Endothelial cell of umbilical vein (primary cell): ENCODE measurements around the gene HACE1. TPM values are rescaled to one million over a fixed set of nuclear protein-coding genes. Genes with fewer than 3 reads are reported as not detected.

Source experiments
- BruUV-seq: library from RNA; stranded (reverse); fragments of 400-500 nt; replicated peaks from 2 replicates; lab custom pipeline; 2021; lab: Mats Ljungman, UMichigan
- CTCF ChIA-PET: fragments of 300-600, 350-600 bp; sonication (Branson Sonifier 250); formaldehyde crosslinking; loops from one replicate; lab custom pipeline; 2021; ENCODE audit warnings: antibody characterized with exemption, inconsistent platforms; lab: Charles Lee
- POLR2A ChIA-PET: fragments of 300-600, 350-600 bp; sonication (Branson Sonifier 250); formaldehyde crosslinking; loops from one replicate; lab custom pipeline; 2021; ENCODE audit warnings: antibody characterized with exemption, inconsistent platforms; lab: Charles Lee
- DNase-seq: peaks from one replicate; pipeline ENCODE4 v3.0.0-alpha.2; 2011; ENCODE audit warnings: low read depth, low spot score
- FAIRE-seq: peaks from 2 replicates; lab custom pipeline; 2011; peaks lifted over from hg19 to GRCh38; lab: Jason Lieb, UNC
- H2AFZ ChIP-seq: 2 replicates; pipeline ENCODE4 v1.6.0; 2012; ENCODE audit warnings: low read depth, low read length, control low read depth, inconsistent platforms
- H3K27ac ChIP-seq: 2 replicates; pipeline ENCODE4 v1.5.1; 2011; ENCODE audit warnings: low read depth, mild to moderate bottlenecking, control low read depth, low read length, moderate library complexity; ENCODE audit not compliant: insufficient read depth
- H3K27me3 ChIP-seq, 2 experiments: 2 replicates each; pipeline versions ENCODE4 v1.6.0 to v1.6.1; 2011; ENCODE audit warnings: low read length in 2 of 2, mixed read lengths in 1 of 2; ENCODE audit not compliant: control insufficient read depth in 2 of 2, insufficient read depth in 2 of 2
- H3K36me3 ChIP-seq, 2 experiments: 2 replicates in 1 of 2; 3 replicates in 1 of 2; pipeline ENCODE4 v1.5.1; 2011; ENCODE audit warnings: low read length in 2 of 2, mild to moderate bottlenecking in 1 of 2, moderate library complexity in 1 of 2; ENCODE audit not compliant: control insufficient read depth in 2 of 2, insufficient read depth in 2 of 2; ENCODE audit errors: extremely low read depth in 1 of 2
- H3K4me1 ChIP-seq: 3 replicates; pipeline ENCODE4 v1.5.1; 2011; ENCODE audit warnings: mild to moderate bottlenecking, low read length; ENCODE audit not compliant: control insufficient read depth, insufficient read depth; ENCODE audit errors: extremely low read depth
- H3K4me2 ChIP-seq: 2 replicates; pipeline ENCODE4 v1.6.1; 2011; ENCODE audit warnings: low read length, control low read depth, mixed read lengths; ENCODE audit not compliant: insufficient read depth
- H3K4me3 ChIP-seq, 3 experiments: fragments of 200-600 bp in 1 of 3; sonication (generic), shearing (Covaris generic) in 1 of 3; replicated peaks in 1 of 3; 2 replicates each; pipeline ENCODE4 v1.5.1; 2011 to 2016; ENCODE audit warnings: control low read depth in 3 of 3, low read length in 3 of 3, mild to moderate bottlenecking in 2 of 3, inconsistent platforms in 1 of 3, low read depth in 1 of 3, moderate library complexity in 1 of 3; ENCODE audit not compliant: insufficient read depth in 1 of 3
- H3K79me2 ChIP-seq: 2 replicates; pipeline ENCODE4 v1.6.0; 2012; ENCODE audit warnings: low read length, inconsistent platforms; ENCODE audit not compliant: control insufficient read depth, insufficient read depth
- H3K9ac ChIP-seq: replicated peaks from 2 replicates; pipeline ENCODE3; 2011; ENCODE audit warnings: low read length, control low read depth; ENCODE audit not compliant: insufficient read depth; ENCODE audit errors: extremely low read depth
- H3K9me1 ChIP-seq: replicated peaks from 3 replicates; pipeline ENCODE4 v1.6.0; 2011; ENCODE audit warnings: mild to moderate bottlenecking, low read length; ENCODE audit not compliant: control insufficient read depth, insufficient read depth; ENCODE audit errors: extremely low read depth
- H3K9me3 ChIP-seq: replicated peaks from 2 replicates; pipeline ENCODE4 v1.5.1; 2012; ENCODE audit warnings: low read length, inconsistent platforms; ENCODE audit not compliant: control insufficient read depth, insufficient read depth
- H4K20me1 ChIP-seq: replicated peaks from 2 replicates; pipeline ENCODE3; 2011; ENCODE audit warnings: mild to moderate bottlenecking, low read length; ENCODE audit not compliant: control insufficient read depth, insufficient read depth; ENCODE audit errors: extremely low read depth
- EZH2 ChIP-seq: IDR thresholded peaks from 2 replicates; pipeline ENCODE4 v1.6.1; 2012; ENCODE audit warnings: borderline replicate concordance, low read depth, mild to moderate bottlenecking, moderate library complexity, low read length, inconsistent platforms; ENCODE audit not compliant: severe bottlenecking
- FOS ChIP-seq: IDR thresholded peaks from 2 replicates; pipeline ENCODE4 v1.6.1; 2011; ENCODE audit warnings: mild to moderate bottlenecking, low read length, moderate library complexity, borderline replicate concordance; ENCODE audit not compliant: insufficient read depth
- GATA2 ChIP-seq: IDR thresholded peaks from 2 replicates; pipeline ENCODE4 v1.7.0; 2011; ENCODE audit warnings: low read depth, mild to moderate bottlenecking, moderate library complexity, mixed read lengths, low read length; ENCODE audit not compliant: insufficient read length, insufficient read depth
- JUN ChIP-seq: IDR thresholded peaks from 2 replicates; pipeline ENCODE4 v1.6.1; 2011; ENCODE audit warnings: borderline replicate concordance, low read depth; ENCODE audit not compliant: insufficient read length, insufficient read depth
- MYC ChIP-seq: IDR thresholded peaks from one replicate; pipeline ENCODE4 v1.6.1; 2011; ENCODE audit warnings: mild to moderate bottlenecking, low read depth, low read length
- POLR2A ChIP-seq: IDR thresholded peaks from 2 replicates; pipeline ENCODE4 v1.6.1; 2012; ENCODE audit warnings: low read depth, mild to moderate bottlenecking, control low read depth, low read length
- POLR2AphosphoS5 ChIP-seq: IDR thresholded peaks from 2 replicates; pipeline ENCODE4 v1.6.1; 2012; ENCODE audit warnings: low read depth, mild to moderate bottlenecking, control low read depth, low read length, moderate library complexity; ENCODE audit not compliant: insufficient read depth
- dilution Hi-C: fragments of 300-500 bp; cut with MboI; formaldehyde crosslinking; loops from one replicate; pipeline ENCODE4 v1.15.0; 2019; ENCODE audit warnings: low sequenced_read_pairs; ENCODE audit not compliant: extremely low pct_ligation_motif_present
- intact Hi-C: fragments of 100-400 bp; cut with micrococcal nuclease; formaldehyde crosslinking; loops from one replicate; pipeline ENCODE4 v1.10.0; 2022
- polyA plus RNA-seq, 4 experiments: library from polyadenylated mRNA; depleted of rRNA in 3 of 4; stranded (reverse) in 3 of 4; unstranded in 1 of 4; fragments of >200 nt; gene quantifications; 2 replicates each; pipeline versions ENCODE4 v1.2.1 to v1.2.3, GENCODE V29; 2011 to 2012; ENCODE audit warnings: missing spikeins in 1 of 4
- total RNA-seq: library from RNA; stranded (reverse); gene quantifications from 2 replicates; pipeline ENCODE4 v1.2.3, GENCODE V29; 2021
- TF ChIP-seq, protein P1 (sequence below): IDR thresholded peaks from 2 replicates; pipeline ENCODE4 v1.6.1; 2011; ENCODE audit not compliant: insufficient read depth, insufficient read length
- TF ChIP-seq, protein P2 (sequence below), 2 donors: IDR thresholded peaks; 1 replicate in 1 of 2; 2 replicates in 1 of 2; pipeline ENCODE4 v1.5.1; 2011; ENCODE audit warnings: low read length in 2 of 2, mild to moderate bottlenecking in 2 of 2, moderate library complexity in 2 of 2, control low read depth in 1 of 2, inconsistent platforms in 1 of 2, low read depth in 1 of 2; ENCODE audit not compliant: insufficient read depth in 1 of 2; ENCODE audit errors: extremely low read depth in 1 of 2

Gene HACE1
- total and polyA plus RNA-seq, 2 donors (not counting 3 experiments of a cell fraction or from before 2014, with no cell fraction given), result 4.9 to 14.8 TPM

DNA sequence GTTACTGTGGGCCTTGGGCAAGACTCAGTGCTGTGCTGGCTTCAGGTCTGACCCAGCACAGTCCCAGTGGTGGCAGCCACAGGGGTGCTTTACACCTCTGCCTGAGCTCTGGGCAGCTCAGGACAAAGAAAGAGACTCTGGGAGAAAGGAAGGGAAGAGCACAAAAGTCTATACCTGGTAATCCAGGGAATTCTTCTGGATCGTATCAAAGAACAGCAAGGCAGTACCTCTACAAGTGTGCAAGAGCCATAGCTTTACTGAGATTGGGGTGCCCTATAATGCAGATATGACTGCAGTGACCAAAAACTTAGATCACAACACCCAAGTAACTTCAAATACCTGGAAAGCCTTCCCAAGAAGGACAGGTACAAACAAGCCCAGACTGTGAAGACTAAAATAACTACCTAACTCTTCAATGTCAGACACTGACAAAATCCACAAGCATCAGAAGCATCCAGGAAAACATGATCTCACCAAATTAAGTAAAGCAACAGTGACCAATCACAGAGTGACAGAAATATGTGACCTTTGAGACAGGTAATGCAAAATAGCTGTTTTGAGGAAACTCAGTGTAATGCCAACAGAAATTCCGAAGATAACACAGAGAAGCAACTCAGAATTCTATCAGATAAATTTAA, 49.3 kb upstream of the HACE1 start:
- TF ChIP-seq, protein P1, sequence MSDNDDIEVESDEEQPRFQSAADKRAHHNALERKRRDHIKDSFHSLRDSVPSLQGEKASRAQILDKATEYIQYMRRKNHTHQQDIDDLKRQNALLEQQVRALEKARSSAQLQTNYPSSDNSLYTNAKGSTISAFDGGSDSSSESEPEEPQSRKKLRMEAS, result no peak
- no peak for TF ChIP-seq MYC
- no peak for TF ChIP-seq POLR2AphosphoS5
- no peak for TF ChIP-seq JUN
- H3K4me3 ChIP-seq, result no peak overlapping the region
- H2AFZ ChIP-seq, result no peak overlapping the region
- dilution Hi-C loops (no loop called here), intact Hi-C loops (no loop called here)
- no peaks in the 10 kb centered on the region for H3K79me2 ChIP-seq
- no peaks in the 10 kb centered on the region for H4K20me1 ChIP-seq
- H3K4me1 ChIP-seq, result no peaks in the 10 kb centered on the region
- FAIRE-seq (no peak), DNase-seq (no peak)
- no peak overlapping the region for H3K27ac ChIP-seq
- no peaks in the 10 kb centered on the region for H3K9me3 ChIP-seq
- H3K4me2 ChIP-seq, result no peak overlapping the region
- no peaks in the 10 kb centered on the region for H3K27me3 ChIP-seq
- ChIA-PET CTCF (no interaction called here), POLR2A (no interaction called here)
- no peaks in the 10 kb centered on the region for H3K36me3 ChIP-seq
- H3K9me1 ChIP-seq, result no peaks in the 10 kb centered on the region
- no TSS peak for BruUV-seq
- no peak overlapping the region for H3K9ac ChIP-seq

DNA sequence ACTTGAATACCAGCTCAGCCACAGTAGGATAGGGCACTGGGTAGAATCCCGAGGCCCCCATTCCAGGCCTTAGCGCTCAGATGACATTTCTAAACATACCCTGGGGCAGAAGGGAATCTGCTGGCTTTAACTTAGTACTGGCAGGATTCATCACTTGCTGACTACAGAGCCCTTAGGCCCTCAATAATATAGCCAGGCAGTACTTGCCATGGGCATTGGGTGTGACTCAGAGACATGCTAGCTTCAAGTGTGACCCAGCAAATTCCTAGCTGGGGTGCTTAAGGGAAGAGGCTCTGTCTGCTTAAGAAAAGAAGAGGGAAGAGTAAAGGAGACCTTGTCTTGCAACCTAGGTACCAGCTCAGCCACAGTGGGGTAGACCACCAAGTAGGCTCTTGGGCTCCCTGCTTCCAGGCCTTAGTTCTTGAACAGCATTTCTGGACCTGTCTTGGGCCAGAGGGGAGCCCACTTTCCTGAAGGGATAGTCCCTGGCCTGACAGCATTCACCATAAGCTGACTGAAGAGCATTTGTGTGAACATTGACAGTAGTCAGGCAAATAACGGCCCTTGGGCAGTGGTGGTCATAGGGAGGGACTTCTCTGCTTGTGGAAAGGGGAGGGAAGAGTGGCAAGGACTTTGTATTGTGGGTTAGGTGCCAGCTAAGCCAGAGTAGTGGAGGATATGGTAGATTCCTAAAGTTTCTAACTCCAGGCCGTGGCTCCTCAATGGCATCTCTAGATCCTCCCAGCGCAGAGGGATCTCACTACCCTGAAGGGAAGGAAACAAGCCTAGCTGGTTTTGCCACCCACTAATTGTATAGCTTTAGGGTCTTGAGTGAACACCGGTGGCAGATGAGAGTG, 48.5 kb upstream of the HACE1 start:
- POLR2A ChIA-PET, result no interaction called here
- no peaks in the 10 kb centered on the region for H3K27me3 ChIP-seq
- no peaks in the 10 kb centered on the region for H3K4me1 ChIP-seq
- intact Hi-C loops, result no loop called here
- dilution Hi-C loops, result no loop called here
- no peaks in the 10 kb centered on the region for H4K20me1 ChIP-seq
- no peak overlapping the region for H2AFZ ChIP-seq
- no peak overlapping the region for H3K4me3 ChIP-seq
- H3K79me2 ChIP-seq, result no peaks in the 10 kb centered on the region
- H3K9me1 ChIP-seq, result no peaks in the 10 kb centered on the region
- H3K9me3 ChIP-seq, result no peaks in the 10 kb centered on the region
- no TSS peak for BruUV-seq
- no peak overlapping the region for H3K4me2 ChIP-seq
- DNase-seq (no peak), FAIRE-seq (no peak)
- H3K9ac ChIP-seq, result no peak overlapping the region
- no peaks in the 10 kb centered on the region for H3K36me3 ChIP-seq
- no peak overlapping the region for H3K27ac ChIP-seq
- TF ChIP-seq, protein P1, result no peak
- TF ChIP-seq POLR2A (no peak), JUN (no peak), MYC (no peak), FOS (no peak), POLR2AphosphoS5 (no peak), EZH2 (no peak), GATA2 (no peak)
- TF ChIP-seq, protein P2, sequence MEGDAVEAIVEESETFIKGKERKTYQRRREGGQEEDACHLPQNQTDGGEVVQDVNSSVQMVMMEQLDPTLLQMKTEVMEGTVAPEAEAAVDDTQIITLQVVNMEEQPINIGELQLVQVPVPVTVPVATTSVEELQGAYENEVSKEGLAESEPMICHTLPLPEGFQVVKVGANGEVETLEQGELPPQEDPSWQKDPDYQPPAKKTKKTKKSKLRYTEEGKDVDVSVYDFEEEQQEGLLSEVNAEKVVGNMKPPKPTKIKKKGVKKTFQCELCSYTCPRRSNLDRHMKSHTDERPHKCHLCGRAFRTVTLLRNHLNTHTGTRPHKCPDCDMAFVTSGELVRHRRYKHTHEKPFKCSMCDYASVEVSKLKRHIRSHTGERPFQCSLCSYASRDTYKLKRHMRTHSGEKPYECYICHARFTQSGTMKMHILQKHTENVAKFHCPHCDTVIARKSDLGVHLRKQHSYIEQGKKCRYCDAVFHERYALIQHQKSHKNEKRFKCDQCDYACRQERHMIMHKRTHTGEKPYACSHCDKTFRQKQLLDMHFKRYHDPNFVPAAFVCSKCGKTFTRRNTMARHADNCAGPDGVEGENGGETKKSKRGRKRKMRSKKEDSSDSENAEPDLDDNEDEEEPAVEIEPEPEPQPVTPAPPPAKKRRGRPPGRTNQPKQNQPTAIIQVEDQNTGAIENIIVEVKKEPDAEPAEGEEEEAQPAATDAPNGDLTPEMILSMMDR (IDR thresholded peaks at IDR 0.05; ENCODE audit: extremely low read depth in 1 of 2, insufficient read depth in 1 of 2, low read depth in 1 of 2, low read length in 2 of 2), result no peak
- CTCF ChIA-PET, result no interaction called here
